Measurements from ENCODE around the gene GIPC2. TPM values are rescaled to one million over a fixed set of nuclear protein-coding genes. Genes with fewer than 3 reads are reported as not detected.
A peak's percentile ranks its signal among the peaks of the same experiment; 100 is the strongest.

Gene GIPC2
- total RNA-seq, 4 donors from 2014 or later = 0.67 to 1.5 (median 1.3) TPM

GRCh38 chr1:78171736-78172590 lies 126.2 kb downstream of the GIPC2 start:
- Histone ChIP-seq H3K27ac (no peak overlapping the region), H3K36me3 (no peaks in the 10 kb centered on the region), H3K4me3 (no peak overlapping the region), H3K9me3 (no peaks in the 10 kb centered on the region), H3K27me3 (no peaks in the 10 kb centered on the region), H3K4me1 (no peaks in the 10 kb centered on the region)
- DNase-seq (no peak), ATAC-seq (no peak)
- in situ Hi-C loops (cut with MboI; ENCODE audit: low sequenced_read_pairs in 4 of 4) (no loop called here), intact Hi-C loops (cut with DNase I; ENCODE audit: low total_unique reads) (no loop called here)
- TF ChIP-seq POLR2A (IDR thresholded peaks at IDR 0.05) (no peak), CTCF (IDR thresholded peaks at IDR 0.05 in 4 of 5, conservative IDR thresholded peaks at IDR 0.05 in 1 of 5) (no peak)

GRCh38 chr1:78176448-78176847 lies 130.7 kb downstream of the GIPC2 start:
- intact Hi-C loops (cut with DNase I; ENCODE audit: low total_unique reads) (no loop called here), in situ Hi-C loops (cut with MboI; ENCODE audit: low sequenced_read_pairs in 4 of 4) (no loop called here)
- ATAC-seq = no peak
- H3K4me1 ChIP-seq = no peaks in the 10 kb centered on the region
- no peaks in the 10 kb centered on the region for H3K36me3 ChIP-seq
- H3K9me3 ChIP-seq = no peaks in the 10 kb centered on the region
- H3K27me3 ChIP-seq = no peaks in the 10 kb centered on the region
- peak in 1 of 2 donors; percentile 17 for DNase-seq
- TF ChIP-seq POLR2A (IDR thresholded peaks at IDR 0.05) (no peak), CTCF (IDR thresholded peaks at IDR 0.05 in 4 of 5, conservative IDR thresholded peaks at IDR 0.05 in 1 of 5) (no peak)
- no peak overlapping the region for H3K27ac ChIP-seq
- no peak overlapping the region for H3K4me3 ChIP-seq

- in situ Hi-C loops (cut with MboI; ENCODE audit: low sequenced_read_pairs in 4 of 4) (no loop called here), intact Hi-C loops (cut with DNase I; ENCODE audit: low total_unique reads) (no loop called here)
- Histone ChIP-seq H3K27me3 (no peaks in the 10 kb centered on the region), H3K27ac (no peak overlapping the region), H3K9me3 (no peaks in the 10 kb centered on the region), H3K4me3 (no peak overlapping the region), H3K4me1 (no peaks in the 10 kb centered on the region), H3K36me3 (no peaks in the 10 kb centered on the region)
- DNase-seq = no peak
- TF ChIP-seq CTCF (IDR thresholded peaks at IDR 0.05 in 4 of 5, conservative IDR thresholded peaks at IDR 0.05 in 1 of 5) (no peak), POLR2A (IDR thresholded peaks at IDR 0.05) (no peak)
- no peak for ATAC-seq
Observed at GRCh38 chr1:78177708-78178270, 132.0 kb downstream of the GIPC2 start.

GRCh38 chr1:78178816-78179215 lies 133.1 kb downstream of the GIPC2 start:
- H3K27me3 ChIP-seq = no peaks in the 10 kb centered on the region
- ATAC-seq = no peak
- in situ Hi-C loops (cut with MboI; ENCODE audit: low sequenced_read_pairs in 4 of 4) = no loop called here
- H3K36me3 ChIP-seq = no peaks in the 10 kb centered on the region
- TF ChIP-seq POLR2A (IDR thresholded peaks at IDR 0.05) = no peak
- no peak for TF ChIP-seq CTCF (IDR thresholded peaks at IDR 0.05 in 4 of 5, conservative IDR thresholded peaks at IDR 0.05 in 1 of 5)
- no peaks in the 10 kb centered on the region for H3K4me1 ChIP-seq
- intact Hi-C loops (cut with DNase I; ENCODE audit: low total_unique reads) = no loop called here
- H3K4me3 ChIP-seq = no peak overlapping the region
- no peak for DNase-seq
- H3K27ac ChIP-seq = no peak overlapping the region
- H3K9me3 ChIP-seq = no peaks in the 10 kb centered on the region

Measured in gastrocnemius medialis (tissue), 4 donors.